Fibroblast of mammary gland (primary cell): ENCODE data around the gene FBXL17.

Experiments used
- DNase-seq: peaks from one replicate; pipeline ENCODE4 v3.0.0-alpha.2; 2010; ENCODE audit warnings: low read depth
- H3K4me3 ChIP-seq: 2 replicates; pipeline ENCODE4 v1.5.1; 2011; ENCODE audit warnings: low read depth, mild to moderate bottlenecking, low read length, moderate library complexity; ENCODE audit not compliant: control insufficient read depth
- CTCF ChIP-seq: conservative IDR thresholded peaks from 2 replicates; pipeline ENCODE4 v1.5.1; 2011; ENCODE audit warnings: low read depth, low read length, inconsistent platforms; ENCODE audit not compliant: control insufficient read depth, insufficient read depth

Gene FBXL17

DNA sequence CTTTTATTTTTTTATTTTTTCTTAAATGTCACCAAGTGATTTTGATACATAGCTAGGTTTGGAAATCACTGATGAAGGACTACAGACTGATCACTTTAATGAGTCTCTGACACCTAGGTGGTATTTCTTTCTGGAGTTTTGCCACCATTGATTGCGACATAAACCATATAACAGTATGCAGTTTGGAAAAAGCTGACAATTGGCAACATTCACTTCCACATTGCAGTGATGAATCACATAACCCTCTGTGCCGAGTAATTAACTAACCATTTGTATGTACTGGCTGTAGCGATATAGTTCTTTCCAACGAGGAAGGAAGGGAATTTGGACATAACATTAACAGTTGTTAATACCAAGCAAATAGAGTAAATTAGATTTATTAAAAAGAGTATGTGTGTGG is 488.3 kb downstream of the FBXL17 start:
- peak; percentile 75 for DNase-seq

DNA sequence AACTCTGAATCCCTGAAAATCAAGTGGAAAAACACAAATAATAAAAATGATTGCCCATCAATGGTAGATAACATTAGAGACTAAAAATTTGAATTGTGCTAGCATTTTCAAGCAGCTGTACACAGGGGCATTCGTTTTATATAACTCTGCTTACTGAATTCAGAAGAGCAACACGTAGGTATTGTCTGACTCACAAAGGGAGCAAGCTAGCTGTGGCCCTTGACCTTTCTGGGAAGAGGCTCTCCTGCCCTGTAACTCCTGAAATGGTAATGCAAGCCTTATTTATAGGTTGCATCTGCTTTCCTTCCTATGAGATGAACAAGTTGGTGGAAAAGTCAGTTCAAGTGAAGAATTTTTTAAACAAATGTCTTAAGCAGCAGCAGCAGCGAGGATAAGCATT is 492.5 kb downstream of the FBXL17 start:
- DNase-seq = peak; percentile 16
- no peak for TF ChIP-seq CTCF
- H3K4me3 ChIP-seq = no peak overlapping the region

More for the DNA sequence above, 488.3 kb downstream of the FBXL17 start:
- no peak for TF ChIP-seq CTCF
- no peak overlapping the region for H3K4me3 ChIP-seq

GRCh38 chr5:107888541-107888940 is 493.4 kb downstream of the FBXL17 start:
- H3K4me3 ChIP-seq = no peak overlapping the region
- no peak for TF ChIP-seq CTCF

DNA sequence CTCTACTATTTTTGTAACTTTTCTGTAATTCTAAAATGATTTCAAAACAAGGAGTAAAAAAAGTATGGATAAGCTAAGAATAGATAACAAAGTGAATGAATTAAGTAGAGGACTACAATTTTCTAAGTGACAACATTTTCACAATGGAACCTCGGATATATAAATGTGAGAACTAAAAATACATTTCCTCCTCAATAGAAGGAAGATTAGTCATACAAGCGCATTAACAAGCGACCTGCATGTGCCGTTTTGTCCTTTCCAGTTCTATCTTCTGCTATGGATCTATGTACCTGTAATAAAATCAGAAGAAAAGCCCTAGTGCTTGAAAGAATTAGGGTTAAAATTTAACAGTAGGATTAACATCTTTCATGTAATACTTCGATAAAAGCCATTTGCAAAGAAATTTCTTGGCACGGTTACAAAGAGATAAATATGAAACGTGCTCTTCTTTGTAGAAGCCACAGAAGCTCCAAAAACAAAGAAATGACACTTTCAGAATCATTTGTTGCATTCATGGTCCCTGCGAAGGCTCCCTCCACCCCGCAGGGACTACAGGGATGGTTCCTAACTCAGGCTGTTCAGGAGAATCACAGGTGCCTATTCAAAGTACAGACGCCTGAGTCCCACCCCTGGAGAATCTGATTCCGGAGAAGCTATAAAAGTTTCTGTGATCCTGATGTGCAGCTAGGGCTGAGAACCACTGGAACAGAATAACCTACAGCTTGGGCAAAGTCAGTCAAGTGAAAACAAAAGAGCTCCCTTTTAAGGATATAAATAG is 494.5 kb downstream of the FBXL17 start:
- TF ChIP-seq CTCF = no peak
- DNase-seq = no peak
- H3K4me3 ChIP-seq = no peak overlapping the region

More at GRCh38 chr5:107888541-107888940, 493.4 kb downstream of the FBXL17 start:
- DNase-seq = no peak

GRCh38 chr5:107885601-107886000 is 496.3 kb downstream of the FBXL17 start:
- no peak for TF ChIP-seq CTCF
- no peak for DNase-seq
- no peak overlapping the region for H3K4me3 ChIP-seq

GRCh38 chr5:107884871-107885270 is 497.0 kb downstream of the FBXL17 start:
- DNase-seq = no peak
- no peak overlapping the region for H3K4me3 ChIP-seq
- no peak for TF ChIP-seq CTCF
